ENCODE measurements around the gene PIGT.

DNA sequence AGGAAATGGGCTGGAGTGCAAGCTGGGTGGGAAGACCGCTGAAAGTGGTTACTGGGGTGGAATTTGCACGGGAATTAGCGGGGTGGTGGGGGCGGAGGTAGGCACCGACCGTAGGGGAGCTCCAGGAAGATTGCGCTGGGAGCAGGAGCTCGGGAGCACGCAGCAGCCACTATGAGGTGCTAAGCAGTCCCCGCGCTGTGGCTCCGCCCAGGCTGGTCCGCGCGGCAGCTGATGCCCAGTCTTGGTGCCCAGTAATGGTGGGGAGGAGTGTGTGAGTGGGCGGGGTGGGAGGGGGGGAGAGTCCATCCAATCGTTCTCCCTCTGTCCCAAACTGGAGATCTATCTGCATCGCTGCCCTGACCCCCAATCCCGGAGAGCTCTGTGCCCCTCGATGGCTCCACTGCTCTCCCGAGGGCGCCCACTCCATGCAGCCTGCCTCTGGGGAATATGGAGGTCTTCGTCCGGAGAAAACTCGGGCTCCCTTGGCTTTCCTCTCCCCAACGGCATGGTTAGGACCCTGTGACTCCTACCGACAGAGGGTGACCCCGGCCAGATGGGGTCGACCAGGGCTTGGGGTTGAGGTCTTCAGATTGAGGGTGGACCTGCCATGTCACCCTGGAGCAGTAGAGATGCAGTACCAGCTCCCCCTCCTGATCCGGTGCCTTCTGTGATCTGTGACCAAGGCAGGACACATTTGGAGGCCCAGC lies 43.1 kb upstream of the PIGT start:
- TF ChIP-seq POLR2A (IDR thresholded peaks at IDR 0.05) = no peak
- TF ChIP-seq, protein P1, sequence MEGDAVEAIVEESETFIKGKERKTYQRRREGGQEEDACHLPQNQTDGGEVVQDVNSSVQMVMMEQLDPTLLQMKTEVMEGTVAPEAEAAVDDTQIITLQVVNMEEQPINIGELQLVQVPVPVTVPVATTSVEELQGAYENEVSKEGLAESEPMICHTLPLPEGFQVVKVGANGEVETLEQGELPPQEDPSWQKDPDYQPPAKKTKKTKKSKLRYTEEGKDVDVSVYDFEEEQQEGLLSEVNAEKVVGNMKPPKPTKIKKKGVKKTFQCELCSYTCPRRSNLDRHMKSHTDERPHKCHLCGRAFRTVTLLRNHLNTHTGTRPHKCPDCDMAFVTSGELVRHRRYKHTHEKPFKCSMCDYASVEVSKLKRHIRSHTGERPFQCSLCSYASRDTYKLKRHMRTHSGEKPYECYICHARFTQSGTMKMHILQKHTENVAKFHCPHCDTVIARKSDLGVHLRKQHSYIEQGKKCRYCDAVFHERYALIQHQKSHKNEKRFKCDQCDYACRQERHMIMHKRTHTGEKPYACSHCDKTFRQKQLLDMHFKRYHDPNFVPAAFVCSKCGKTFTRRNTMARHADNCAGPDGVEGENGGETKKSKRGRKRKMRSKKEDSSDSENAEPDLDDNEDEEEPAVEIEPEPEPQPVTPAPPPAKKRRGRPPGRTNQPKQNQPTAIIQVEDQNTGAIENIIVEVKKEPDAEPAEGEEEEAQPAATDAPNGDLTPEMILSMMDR (IDR thresholded peaks at IDR 0.05) = no peak

Measured in stomach (tissue), 4 donors.